Measurements from ENCODE around the gene UTF1.

DNA sequence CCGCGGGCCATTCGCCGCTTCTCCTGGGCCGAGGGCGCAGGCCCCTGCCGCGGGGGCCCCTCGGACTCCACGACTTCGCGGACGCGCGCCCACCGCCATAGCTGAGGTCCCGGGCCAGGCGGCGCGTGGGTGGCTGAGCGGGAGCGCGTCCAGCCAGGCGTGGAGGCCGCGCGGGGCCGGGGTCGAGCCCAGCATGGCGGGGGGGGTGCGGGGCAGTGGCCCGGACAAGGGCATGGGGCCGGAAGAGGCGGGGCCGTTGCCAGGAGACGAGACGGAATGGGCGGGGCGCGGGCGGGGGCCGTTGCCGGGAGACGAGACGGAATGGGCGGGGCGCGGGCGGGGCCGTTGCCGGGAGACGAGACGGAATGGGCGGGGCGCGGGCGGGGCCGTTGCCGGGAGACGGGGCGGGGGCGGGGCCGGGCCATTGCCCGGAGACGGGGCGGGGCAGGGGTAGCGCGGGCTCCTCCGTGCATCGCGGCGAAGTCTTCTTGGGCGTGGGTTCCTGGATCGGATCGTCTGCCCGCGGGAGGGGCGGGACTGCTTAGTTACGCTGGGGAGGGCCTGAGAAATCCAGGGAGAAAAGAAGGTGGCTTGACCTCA is 31.8 kb downstream of the UTF1 start:
- TF ChIP-seq POLR2A (IDR thresholded peaks at IDR 0.05) = peak in 1 of 2 donors; percentile 58
- TF ChIP-seq, protein P1, sequence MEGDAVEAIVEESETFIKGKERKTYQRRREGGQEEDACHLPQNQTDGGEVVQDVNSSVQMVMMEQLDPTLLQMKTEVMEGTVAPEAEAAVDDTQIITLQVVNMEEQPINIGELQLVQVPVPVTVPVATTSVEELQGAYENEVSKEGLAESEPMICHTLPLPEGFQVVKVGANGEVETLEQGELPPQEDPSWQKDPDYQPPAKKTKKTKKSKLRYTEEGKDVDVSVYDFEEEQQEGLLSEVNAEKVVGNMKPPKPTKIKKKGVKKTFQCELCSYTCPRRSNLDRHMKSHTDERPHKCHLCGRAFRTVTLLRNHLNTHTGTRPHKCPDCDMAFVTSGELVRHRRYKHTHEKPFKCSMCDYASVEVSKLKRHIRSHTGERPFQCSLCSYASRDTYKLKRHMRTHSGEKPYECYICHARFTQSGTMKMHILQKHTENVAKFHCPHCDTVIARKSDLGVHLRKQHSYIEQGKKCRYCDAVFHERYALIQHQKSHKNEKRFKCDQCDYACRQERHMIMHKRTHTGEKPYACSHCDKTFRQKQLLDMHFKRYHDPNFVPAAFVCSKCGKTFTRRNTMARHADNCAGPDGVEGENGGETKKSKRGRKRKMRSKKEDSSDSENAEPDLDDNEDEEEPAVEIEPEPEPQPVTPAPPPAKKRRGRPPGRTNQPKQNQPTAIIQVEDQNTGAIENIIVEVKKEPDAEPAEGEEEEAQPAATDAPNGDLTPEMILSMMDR (IDR thresholded peaks at IDR 0.05) = no peak

All from uterus (tissue), 2 donors.